GM23338 (cell line): Measurements from ENCODE around the gene SVBP. TPM values are rescaled to one million over a fixed set of nuclear protein-coding genes. Genes with fewer than 3 reads are reported as not detected.

Source experiments
- ATAC-seq: fragments of 200-7000 bp; cut with Tn5 transposase; 3 replicates; pipeline ENCODE4 v1.9.1; 2020
- DNase-seq: peaks from one replicate; pipeline ENCODE4 v3.0.0-alpha.2; 2015; ENCODE audit warnings: low spot score
- H2AFZ ChIP-seq: fragments of 200-600 bp; sonication (generic); 2 replicates; pipeline ENCODE4 v1.8.0; 2016; ENCODE audit warnings: antibody characterized with exemption, mild to moderate bottlenecking, moderate library complexity
- H3F3A ChIP-seq: fragments of 200-600 bp; sonication (generic); replicated peaks from 2 replicates; pipeline ENCODE4 v1.8.0; 2017; ENCODE audit warnings: antibody characterized with exemption, mixed run types, low read depth
- H3K27ac ChIP-seq: fragments of 200-600 bp; sonication (generic); 2 replicates; pipeline ENCODE4 v1.6.1; 2016; ENCODE audit warnings: low read depth
- H3K27me3 ChIP-seq: fragments of 200-600 bp; sonication (generic); 2 replicates; pipeline ENCODE4 v1.8.0; 2016; ENCODE audit warnings: mild to moderate bottlenecking, mixed run types, moderate library complexity; ENCODE audit not compliant: insufficient read depth
- H3K36me3 ChIP-seq: fragments of 200-600 bp; sonication (generic); 2 replicates; pipeline ENCODE4 v1.8.0; 2016; ENCODE audit warnings: mild to moderate bottlenecking; ENCODE audit not compliant: insufficient read depth
- H3K4me1 ChIP-seq: fragments of 200-600 bp; sonication (generic); 2 replicates; pipeline ENCODE4 v1.8.0; 2016; ENCODE audit warnings: mild to moderate bottlenecking, moderate library complexity; ENCODE audit not compliant: insufficient read depth
- H3K4me2 ChIP-seq: fragments of 200-600 bp; sonication (generic); 2 replicates; pipeline ENCODE4 v1.7.1; 2017; ENCODE audit warnings: mixed run types
- H3K4me3 ChIP-seq: fragments of 200-600 bp; sonication (generic); 2 replicates; pipeline ENCODE4 v1.6.1; 2016; ENCODE audit warnings: mixed run types
- H3K79me2 ChIP-seq: fragments of 200-600 bp; sonication (generic); replicated peaks from 2 replicates; pipeline ENCODE4 v1.8.0; 2017; ENCODE audit warnings: mild to moderate bottlenecking; ENCODE audit not compliant: insufficient read depth
- H3K9me2 ChIP-seq: fragments of 200-600 bp; sonication (generic); 2 replicates; pipeline ENCODE4 v1.8.0; 2017; ENCODE audit not compliant: insufficient read depth
- H4K20me1 ChIP-seq: fragments of 200-600 bp; sonication (generic); replicated peaks from 2 replicates; pipeline ENCODE4 v1.8.0; 2017; ENCODE audit warnings: mild to moderate bottlenecking; ENCODE audit not compliant: insufficient read depth
- H3K27ac Mint-ChIP-seq: 2 replicates; pipeline ENCODE4 v1.8.0; 2020; ENCODE audit warnings: inconsistent platforms, mild to moderate bottlenecking, moderate library complexity, mixed read lengths
- H3K27me3 Mint-ChIP-seq: 3 replicates; pipeline ENCODE4 v1.8.0; 2022; ENCODE audit warnings: low read depth, mild to moderate bottlenecking, moderate library complexity, mixed read lengths, inconsistent platforms; ENCODE audit not compliant: insufficient read depth, poor library complexity
- H3K36me3 Mint-ChIP-seq: 3 replicates; pipeline ENCODE4 v1.8.0; 2021; ENCODE audit warnings: low read depth, mild to moderate bottlenecking, inconsistent platforms, moderate library complexity, mixed read lengths
- H3K4me1 Mint-ChIP-seq: 3 replicates; pipeline ENCODE4 v1.8.0; 2020; ENCODE audit warnings: mild to moderate bottlenecking, inconsistent platforms, mixed read lengths
- H3K4me3 Mint-ChIP-seq: 3 replicates; pipeline ENCODE4 v1.8.0; 2021; ENCODE audit warnings: moderate library complexity, mild to moderate bottlenecking, inconsistent platforms, mixed read lengths
- H3K9me3 Mint-ChIP-seq: 3 replicates; pipeline ENCODE4 v1.8.0; 2020; ENCODE audit warnings: moderate library complexity, mild to moderate bottlenecking, inconsistent platforms, mixed read lengths
- CREB1 ChIP-seq: fragments of 250-450 bp; sonication (Bioruptor Pico); IDR thresholded peaks from 2 replicates; pipeline ENCODE4 v1.5.0; 2020; ENCODE audit warnings: low read depth, mild to moderate bottlenecking, moderate library complexity
- CTCF ChIP-seq, 2 experiments: fragments of 200-600 bp in 1 of 2; sonication (generic) in 1 of 2; conservative IDR thresholded peaks; 2 replicates each; pipeline versions ENCODE4 v1.5.1 to v1.6.1; 2016 to 2017; ENCODE audit warnings: antibody characterized with exemption in 2 of 2, low read depth in 2 of 2, mild to moderate bottlenecking in 2 of 2, moderate library complexity in 1 of 2
- ETS1 ChIP-seq: IDR thresholded peaks from 2 replicates; pipeline ENCODE4 v1.6.1; 2016; ENCODE audit warnings: antibody characterized with exemption
- EZH2 ChIP-seq: fragments of 200-600 bp; sonication (generic); IDR thresholded peaks from one replicate; pipeline ENCODE4 v1.8.0; 2017; ENCODE audit warnings: antibody characterized with exemption, mild to moderate bottlenecking, low read depth; ENCODE audit not compliant: unreplicated experiment
- EZH2phosphoT487 ChIP-seq: fragments of 200-600 bp; sonication (generic); IDR thresholded peaks from one replicate; pipeline ENCODE4 v1.8.1; 2018; ENCODE audit warnings: antibody characterized with exemption; ENCODE audit not compliant: unreplicated experiment
- JUNB ChIP-seq: IDR thresholded peaks from one replicate; pipeline ENCODE4 v1.6.1; 2016; ENCODE audit warnings: antibody characterized with exemption; ENCODE audit not compliant: unreplicated experiment
- NANOG ChIP-seq: IDR thresholded peaks from 2 replicates; pipeline ENCODE4 v1.6.1; 2016; ENCODE audit warnings: antibody characterized with exemption, borderline replicate concordance
- POLR2AphosphoS5 ChIP-seq: IDR thresholded peaks from 2 replicates; pipeline ENCODE4 v1.6.1; 2016; ENCODE audit warnings: antibody characterized with exemption, low read depth
- REST ChIP-seq: IDR thresholded peaks from one replicate; pipeline ENCODE4 v1.6.1; 2018; ENCODE audit warnings: antibody characterized with exemption; ENCODE audit not compliant: unreplicated experiment
- ZNF114 ChIP-seq: fragments of 250-450 bp; sonication (Bioruptor Pico); IDR thresholded peaks from 2 replicates; pipeline ENCODE4 v1.5.0; 2020; ENCODE audit warnings: mild to moderate bottlenecking, moderate library complexity
- ZNF331 ChIP-seq: fragments of 250-450 bp; sonication (Bioruptor Pico); IDR thresholded peaks from 2 replicates; pipeline ENCODE4 v1.5.0; 2020; ENCODE audit warnings: low read depth, mild to moderate bottlenecking, moderate library complexity
- polyA plus RNA-seq: library from polyadenylated mRNA; unstranded; fragments of >200 nt; fragmentation: Nextera tagmentation; extraction: Ambion mirVana; gene quantifications from 2 replicates; pipeline ENCODE4 v1.2.1, GENCODE V29; 2016
- total RNA-seq: library from RNA; depleted of rRNA; stranded (reverse); fragments of >200 nt; shearing (Covaris generic); gene quantifications from 2 replicates; pipeline ENCODE4 v1.2.3, GENCODE V29; 2014

SVBP gene
- total and polyA plus RNA-seq, 2 experiments from 2014 or later, result 22.1 to 82.1 TPM

- TF ChIP-seq JUNB (no peak), CREB1 (CRISPR knock-in tag) (no peak), REST (no peak), POLR2AphosphoS5 (no peak), CTCF (conservative IDR thresholded peaks at IDR 0.05; ENCODE audit: low read depth in 2 of 2) (no peak), EZH2 (no peak), NANOG (no peak), ZNF331 (no peak), ETS1 (no peak), ZNF114 (CRISPR knock-in tag) (no peak), EZH2phosphoT487 (no peak)
These were observed 27.5 kb upstream of the SVBP start (continued) for GRCh38 chr1:42844592-42845140.

GRCh38 chr1:42841440-42842147, 24.4 kb upstream of the SVBP start:
- no peak overlapping the region for H3K4me3 ChIP-seq
- Mint-ChIP-seq H3K36me3 (peaks cover 18% of the 10 kb centered on the region), H3K27ac (no peak overlapping the region), H3K27me3 (no peaks in the 10 kb centered on the region), H3K9me3 (no peaks in the 10 kb centered on the region), H3K4me1 (peaks cover 3% of the 10 kb centered on the region), H3K4me3 (no peak overlapping the region)
- no peaks in the 10 kb centered on the region for H3K9me2 ChIP-seq
- no peaks in the 10 kb centered on the region for H3F3A ChIP-seq
- H4K20me1 ChIP-seq, result no peaks in the 10 kb centered on the region
- H2AFZ ChIP-seq, result no peak overlapping the region
- DNase-seq (no peak), ATAC-seq (no peak)
- H3K79me2 ChIP-seq, result no peaks in the 10 kb centered on the region
- no peaks in the 10 kb centered on the region for H3K27me3 ChIP-seq
- TF ChIP-seq ZNF114 (CRISPR knock-in tag) (no peak), CTCF (conservative IDR thresholded peaks at IDR 0.05; ENCODE audit: low read depth in 2 of 2) (no peak), ZNF331 (no peak), JUNB (no peak)
- H3K27ac ChIP-seq, result no peak overlapping the region
- peaks cover 10% of the 10 kb centered on the region for H3K4me1 ChIP-seq
- no peaks in the 10 kb centered on the region for H3K36me3 ChIP-seq
- H3K4me2 ChIP-seq, result no peak overlapping the region
